ENCODE results near the gene EXOC4.

The EXOC4 gene

DNA sequence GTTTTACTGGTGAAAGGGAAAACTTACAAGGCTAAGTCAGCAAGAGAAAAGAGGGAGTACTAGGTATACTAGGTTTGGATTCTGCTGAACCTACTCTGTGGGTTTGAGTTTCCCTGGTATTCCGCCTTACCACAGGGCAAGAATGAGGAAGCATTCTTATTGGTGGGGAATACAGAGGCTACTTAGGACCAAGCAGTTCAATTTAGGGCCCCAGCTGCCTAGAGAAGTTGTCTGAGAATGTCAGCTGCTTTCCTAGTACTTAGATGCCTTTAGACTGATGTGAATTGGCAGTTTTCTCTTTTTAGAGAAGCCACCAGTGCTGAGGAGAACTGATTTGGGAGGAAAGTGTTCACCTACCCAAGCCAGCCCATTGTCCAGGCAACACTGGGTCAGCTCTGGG is 465.3 kb downstream of the EXOC4 start:
- DNase-seq = no peak

DNA sequence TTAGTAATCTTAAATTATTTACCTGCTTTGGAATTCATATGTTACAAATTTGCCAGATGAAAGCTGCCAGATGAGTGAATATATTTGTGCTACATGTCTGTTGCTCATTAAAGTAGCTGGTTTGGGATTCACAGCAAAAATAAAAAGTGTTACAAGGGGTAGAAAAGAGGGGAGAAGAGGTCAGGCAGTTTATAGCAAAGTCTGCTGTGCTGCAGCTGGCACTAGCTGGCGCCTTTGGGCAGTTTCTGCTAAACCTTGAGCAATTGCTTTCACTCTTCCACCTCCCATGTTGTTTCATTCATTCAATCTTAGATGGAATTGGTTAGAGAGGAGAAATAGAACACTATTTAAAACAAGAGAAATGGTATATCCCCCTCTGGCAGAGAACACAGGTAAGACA is 470.2 kb downstream of the EXOC4 start:
- Histone ChIP-seq H3K36me3 (no peaks in the 10 kb centered on the region), H3K9me3 (ENCODE audit: severe bottlenecking) (no peaks in the 10 kb centered on the region), H3K27ac (no peak overlapping the region), H3K27me3 (ENCODE audit: insufficient read depth, low read depth, severe bottlenecking) (no peaks in the 10 kb centered on the region), H3K4me3 (ENCODE audit: low read depth, low read length) (no peak overlapping the region)
- TF ChIP-seq, protein P1, sequence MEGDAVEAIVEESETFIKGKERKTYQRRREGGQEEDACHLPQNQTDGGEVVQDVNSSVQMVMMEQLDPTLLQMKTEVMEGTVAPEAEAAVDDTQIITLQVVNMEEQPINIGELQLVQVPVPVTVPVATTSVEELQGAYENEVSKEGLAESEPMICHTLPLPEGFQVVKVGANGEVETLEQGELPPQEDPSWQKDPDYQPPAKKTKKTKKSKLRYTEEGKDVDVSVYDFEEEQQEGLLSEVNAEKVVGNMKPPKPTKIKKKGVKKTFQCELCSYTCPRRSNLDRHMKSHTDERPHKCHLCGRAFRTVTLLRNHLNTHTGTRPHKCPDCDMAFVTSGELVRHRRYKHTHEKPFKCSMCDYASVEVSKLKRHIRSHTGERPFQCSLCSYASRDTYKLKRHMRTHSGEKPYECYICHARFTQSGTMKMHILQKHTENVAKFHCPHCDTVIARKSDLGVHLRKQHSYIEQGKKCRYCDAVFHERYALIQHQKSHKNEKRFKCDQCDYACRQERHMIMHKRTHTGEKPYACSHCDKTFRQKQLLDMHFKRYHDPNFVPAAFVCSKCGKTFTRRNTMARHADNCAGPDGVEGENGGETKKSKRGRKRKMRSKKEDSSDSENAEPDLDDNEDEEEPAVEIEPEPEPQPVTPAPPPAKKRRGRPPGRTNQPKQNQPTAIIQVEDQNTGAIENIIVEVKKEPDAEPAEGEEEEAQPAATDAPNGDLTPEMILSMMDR (IDR thresholded peaks at IDR 0.05; ENCODE audit: low read depth, low read length) = no peak
- no peak for DNase-seq

More for the DNA sequence above, 465.3 kb downstream of the EXOC4 start:
- H3K9me3 ChIP-seq (ENCODE audit: severe bottlenecking) = no peaks in the 10 kb centered on the region
- H3K4me3 ChIP-seq (ENCODE audit: low read depth, low read length) = no peak overlapping the region
- no peaks in the 10 kb centered on the region for H3K27me3 ChIP-seq (ENCODE audit: insufficient read depth, low read depth, severe bottlenecking)
- H3K36me3 ChIP-seq = no peaks in the 10 kb centered on the region
- no peak overlapping the region for H3K27ac ChIP-seq
- TF ChIP-seq, protein P1 (IDR thresholded peaks at IDR 0.05; ENCODE audit: low read depth, low read length) = no peak

- no peak overlapping the region for H3K27ac ChIP-seq
- no peaks in the 10 kb centered on the region for H3K27me3 ChIP-seq (ENCODE audit: insufficient read depth, low read depth, severe bottlenecking)
- no peak overlapping the region for H3K4me3 ChIP-seq (ENCODE audit: low read depth, low read length)
Measured at GRCh38 chr7:133724148-133724547, 471.3 kb downstream of the EXOC4 start.

DNA sequence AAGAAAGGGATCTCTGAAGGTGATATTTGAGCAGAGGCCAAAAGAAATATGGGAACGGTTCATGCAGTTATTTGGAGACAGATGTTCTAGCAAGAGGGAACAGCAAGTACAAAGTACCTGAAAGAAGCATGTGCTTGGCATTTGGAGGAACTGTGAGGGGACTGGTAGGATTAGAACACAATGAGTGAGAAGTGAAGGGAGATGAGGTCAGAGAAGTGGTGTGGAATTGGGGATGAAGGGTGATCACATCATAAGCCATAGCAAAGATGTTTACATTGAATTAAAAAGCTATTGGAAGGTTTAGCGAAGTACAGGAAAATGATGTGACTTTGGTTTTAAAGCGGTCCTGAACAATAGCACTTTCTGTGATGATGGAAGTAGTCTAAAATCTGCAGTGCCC is 471.8 kb downstream of the EXOC4 start:
- Histone ChIP-seq H3K27ac (no peak overlapping the region), H3K9me3 (ENCODE audit: severe bottlenecking) (no peaks in the 10 kb centered on the region), H3K36me3 (no peaks in the 10 kb centered on the region), H3K27me3 (ENCODE audit: insufficient read depth, low read depth, severe bottlenecking) (no peaks in the 10 kb centered on the region), H3K4me3 (ENCODE audit: low read depth, low read length) (no peak overlapping the region)
- DNase-seq = no peak
- TF ChIP-seq, protein P1 (IDR thresholded peaks at IDR 0.05; ENCODE audit: low read depth, low read length) = no peak

More at GRCh38 chr7:133724148-133724547, 471.3 kb downstream of the EXOC4 start:
- no peak for DNase-seq
- H3K36me3 ChIP-seq = no peaks in the 10 kb centered on the region
- TF ChIP-seq, protein P1 (IDR thresholded peaks at IDR 0.05; ENCODE audit: low read depth, low read length) = no peak
- no peaks in the 10 kb centered on the region for H3K9me3 ChIP-seq (ENCODE audit: severe bottlenecking)

- DNase-seq = no peak
- TF ChIP-seq, protein P1 (IDR thresholded peaks at IDR 0.05; ENCODE audit: low read depth, low read length) = no peak
Measured at GRCh38 chr7:133727476-133728214, 474.8 kb downstream of the EXOC4 start.

DNA sequence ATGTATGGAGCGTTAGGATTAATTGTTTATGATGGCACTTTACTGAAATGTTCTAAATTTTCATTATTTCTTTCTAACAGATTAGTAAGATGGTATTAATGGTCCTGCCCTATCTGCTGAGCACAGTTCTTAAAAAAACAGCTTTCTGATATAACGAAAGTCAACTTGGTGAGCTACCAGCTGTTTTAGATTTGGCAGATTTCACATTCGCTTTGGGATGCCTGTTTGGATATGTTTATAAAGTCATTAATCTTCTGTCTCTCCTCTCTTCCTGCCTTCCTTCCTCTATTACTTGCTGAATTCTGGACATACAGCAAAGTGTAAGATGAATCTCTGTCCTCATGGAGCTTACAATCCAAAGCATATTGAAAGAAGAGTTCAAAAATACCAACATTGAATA is 477.5 kb downstream of the EXOC4 start:
- H3K27ac ChIP-seq = no peak overlapping the region
- H3K4me3 ChIP-seq (ENCODE audit: low read depth, low read length) = no peak overlapping the region
- no peak for DNase-seq
- no peaks in the 10 kb centered on the region for H3K9me3 ChIP-seq (ENCODE audit: severe bottlenecking)
- H3K27me3 ChIP-seq (ENCODE audit: insufficient read depth, low read depth, severe bottlenecking) = no peaks in the 10 kb centered on the region
- no peaks in the 10 kb centered on the region for H3K36me3 ChIP-seq
- TF ChIP-seq, protein P1 (IDR thresholded peaks at IDR 0.05; ENCODE audit: low read depth, low read length) = no peak

More at GRCh38 chr7:133727476-133728214, 474.8 kb downstream of the EXOC4 start:
- H3K27me3 ChIP-seq (ENCODE audit: insufficient read depth, low read depth, severe bottlenecking) = no peaks in the 10 kb centered on the region
- no peaks in the 10 kb centered on the region for H3K36me3 ChIP-seq
- H3K9me3 ChIP-seq (ENCODE audit: severe bottlenecking) = no peaks in the 10 kb centered on the region
- no peak overlapping the region for H3K4me3 ChIP-seq (ENCODE audit: low read depth, low read length)
- H3K27ac ChIP-seq = no peak overlapping the region

Measured in WERI-Rb-1 (cell line).